Natural killer cell treated with Interleukin-12 subunit alpha and Interleukin-12 subunit beta and Interleukin-15 and Interleukin-18, amount 100 ng/mL, for 72 hours (primary cell): Measurements from ENCODE around the gene NDUFS6. TPM values are rescaled to one million over a fixed set of nuclear protein-coding genes. Genes with fewer than 3 reads are reported as not detected.
A peak's percentile ranks its signal among the peaks of the same experiment; 100 is the strongest.
"Not testable (repeated sequence)": the region's sequence is repeated elsewhere in the genome, so short reads cannot be mapped to it uniquely, and the experiment has no call there.

Source experiments
- ATAC-seq, 2 donors: fragments of 150-1000 bp; cut with Tn5 transposase in 1 of 2; sonication (Bioruptor Pico), chemical (Tn5 transposase) in 1 of 2; 2 replicates each; pipeline ENCODE4 v1.10.0; 2021
- DNase-seq: peaks from one replicate; pipeline ENCODE4 v3.0.0; 2022; ENCODE audit warnings: low spot score
- H3K27ac Mint-ChIP-seq, 2 donors: 1 replicate in 1 of 2; 2 replicates in 1 of 2; pipeline ENCODE4 v1.8.0; 2022; ENCODE audit warnings: mixed read lengths in 2 of 2, mild to moderate bottlenecking in 1 of 2, moderate library complexity in 1 of 2
- H3K27me3 Mint-ChIP-seq, 2 donors: 1 replicate in 1 of 2; 2 replicates in 1 of 2; pipeline ENCODE4 v1.8.0; 2022; ENCODE audit warnings: mixed read lengths in 2 of 2
- H3K36me3 Mint-ChIP-seq: one replicate; pipeline ENCODE4 v1.8.0; 2022; ENCODE audit warnings: mixed read lengths
- H3K4me1 Mint-ChIP-seq, 2 donors: 1 replicate in 1 of 2; 2 replicates in 1 of 2; pipeline ENCODE4 v1.8.0; 2022; ENCODE audit warnings: low read depth in 2 of 2, mixed read lengths in 2 of 2, mild to moderate bottlenecking in 1 of 2
- H3K4me3 Mint-ChIP-seq: one replicate; pipeline ENCODE4 v1.8.0; 2022; ENCODE audit warnings: mixed read lengths
- H3K9me3 Mint-ChIP-seq: 2 replicates; pipeline ENCODE4 v1.8.0; 2022; ENCODE audit warnings: mixed read lengths
- total RNA-seq, 2 donors: library from RNA; stranded (reverse); gene quantifications; one replicate each; pipeline ENCODE4 v1.2.3, GENCODE V29; 2022

NDUFS6 gene
- total RNA-seq, 2 donors from 2014 or later = 25.3 to 35.5 TPM

DNA sequence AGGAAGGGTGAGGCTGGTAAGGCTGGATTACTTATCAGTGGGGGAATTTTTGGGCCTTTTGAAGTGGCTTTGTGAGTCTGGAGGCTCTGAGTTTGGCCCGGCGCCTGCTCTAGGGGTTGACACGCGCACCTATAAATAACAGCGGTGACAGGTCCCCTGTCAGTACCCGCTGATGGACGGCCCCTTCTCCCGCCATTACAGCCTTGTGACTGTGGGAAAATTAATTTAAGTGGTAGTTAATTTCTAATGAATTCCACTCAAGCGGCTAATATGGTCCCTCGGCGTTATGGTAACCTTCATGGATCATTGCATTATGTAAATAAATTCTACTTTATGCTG, 18.0 kb upstream of the NDUFS6 start:
- H3K9me3 Mint-ChIP-seq = no peaks in the 10 kb centered on the region
- no peak overlapping the region for H3K27ac Mint-ChIP-seq
- no peak overlapping the region for H3K4me3 Mint-ChIP-seq
- ATAC-seq (no peak), DNase-seq (no peak)
- peaks cover 6 to 7% of the 10 kb centered on the region in 2 donors for H3K27me3 Mint-ChIP-seq
- H3K36me3 Mint-ChIP-seq = no peaks in the 10 kb centered on the region
- H3K4me1 Mint-ChIP-seq = peaks cover 6 to 10% of the 10 kb centered on the region in 2 donors

DNA sequence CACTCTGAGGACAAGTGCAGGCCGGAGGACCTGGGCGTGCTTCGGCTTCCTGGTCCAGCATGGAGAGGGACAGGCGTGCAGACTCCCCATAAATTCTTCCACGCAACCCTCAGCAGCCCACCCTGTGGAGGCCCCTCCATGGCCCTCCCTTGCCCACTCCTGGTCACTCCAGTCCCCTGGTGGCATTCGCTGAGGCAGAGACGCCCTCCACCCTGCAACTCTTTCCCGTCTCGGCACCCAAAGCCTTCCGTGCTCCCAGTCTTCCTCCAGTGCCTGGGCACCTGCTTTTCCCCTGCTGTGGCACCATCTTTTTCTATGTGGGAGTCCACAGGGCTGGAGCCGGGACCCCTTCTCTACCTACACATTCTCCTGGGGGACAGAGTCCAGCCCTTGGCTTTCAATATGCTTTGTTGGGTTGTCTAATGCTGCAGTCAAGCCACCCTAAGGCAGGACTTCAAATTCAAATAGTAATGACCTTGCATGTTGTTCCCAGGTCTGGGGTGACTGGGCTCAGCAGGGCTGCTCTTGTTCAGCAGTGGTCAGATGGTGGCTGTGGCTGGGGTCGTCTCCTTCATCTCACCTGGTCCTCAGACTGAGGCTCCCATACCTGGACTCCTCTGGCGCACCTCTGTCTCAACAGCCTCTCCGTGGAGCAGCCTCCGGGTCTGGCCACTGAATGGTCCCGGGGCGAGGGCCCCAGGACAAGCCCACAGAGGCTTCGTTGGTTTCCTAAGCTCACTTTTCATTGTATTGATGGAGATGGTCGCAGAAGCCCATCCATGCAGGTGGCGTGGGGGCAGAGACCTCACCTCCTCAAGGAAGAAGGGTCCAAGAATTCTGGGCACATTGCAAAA, 16.8 kb upstream of the NDUFS6 start:
- Mint-ChIP-seq H3K36me3 (no peaks in the 10 kb centered on the region), H3K27ac (no peak overlapping the region), H3K4me3 (no peak overlapping the region), H3K4me1 (peaks cover 6 to 10% of the 10 kb centered on the region in 2 donors), H3K9me3 (no peaks in the 10 kb centered on the region), H3K27me3 (peaks cover 6 to 7% of the 10 kb centered on the region in 2 donors)
- ATAC-seq = peak in 1 of 2 donors; percentile 40
- no peak for DNase-seq

DNA sequence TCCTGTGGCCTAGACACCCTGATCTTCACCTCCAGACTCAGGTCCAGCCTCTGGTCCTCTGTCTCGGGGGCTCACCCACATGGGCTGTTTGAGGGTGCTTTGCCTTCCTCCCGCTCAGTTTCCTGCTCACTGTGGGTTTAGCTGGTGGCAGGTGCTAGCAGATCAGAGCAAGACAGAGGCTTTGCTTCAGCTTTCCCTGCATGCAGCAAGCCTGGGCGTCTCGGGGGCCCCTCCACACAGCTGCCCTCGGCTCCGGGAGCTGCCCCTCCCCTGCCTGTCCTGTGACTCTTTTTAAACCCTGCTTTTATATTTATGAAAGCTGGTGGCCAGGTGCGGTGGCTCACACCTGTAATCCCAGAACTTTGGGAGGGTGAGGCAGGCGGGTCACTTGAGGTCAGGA, 16.1 kb upstream of the NDUFS6 start:
- no peaks in the 10 kb centered on the region for H3K9me3 Mint-ChIP-seq
- H3K36me3 Mint-ChIP-seq = no peaks in the 10 kb centered on the region
- H3K4me1 Mint-ChIP-seq = peaks cover 11 to 12% of the 10 kb centered on the region in 2 donors
- ATAC-seq (no peak), DNase-seq (no peak)
- H3K4me3 Mint-ChIP-seq = no peak overlapping the region
- no peak overlapping the region for H3K27ac Mint-ChIP-seq
- H3K27me3 Mint-ChIP-seq = peaks cover 6 to 7% of the 10 kb centered on the region in 2 donors

- Mint-ChIP-seq H3K4me3 (no peak overlapping the region), H3K27ac (no peak overlapping the region), H3K27me3 (peaks cover 6 to 7% of the 10 kb centered on the region in 2 donors), H3K9me3 (no peaks in the 10 kb centered on the region), H3K36me3 (no peaks in the 10 kb centered on the region), H3K4me1 (peaks cover 11 to 12% of the 10 kb centered on the region in 2 donors)
- DNase-seq (no peak), ATAC-seq (peak in 1 of 2 donors; percentile 22)
Measured at GRCh38 chr5:1785984-1786383, 15.2 kb upstream of the NDUFS6 start.

GRCh38 chr5:1786621-1787471, 14.4 kb upstream of the NDUFS6 start:
- peaks cover 11 to 13% of the 10 kb centered on the region in 2 donors for H3K4me1 Mint-ChIP-seq
- DNase-seq = peak; percentile 44
- no peak overlapping the region for H3K27ac Mint-ChIP-seq
- no peak overlapping the region for H3K4me3 Mint-ChIP-seq
- H3K36me3 Mint-ChIP-seq = no peaks in the 10 kb centered on the region
- H3K27me3 Mint-ChIP-seq = peaks cover 6 to 7% of the 10 kb centered on the region in 2 donors
- H3K9me3 Mint-ChIP-seq = no peaks in the 10 kb centered on the region
- no peak for ATAC-seq

GRCh38 chr5:1787472-1788047, 13.6 kb upstream of the NDUFS6 start:
- Mint-ChIP-seq H3K27ac (no peak overlapping the region), H3K27me3 (peaks cover 6 to 7% of the 10 kb centered on the region in 2 donors), H3K4me3 (no peak overlapping the region), H3K36me3 (no peaks in the 10 kb centered on the region), H3K9me3 (no peaks in the 10 kb centered on the region), H3K4me1 (peaks cover 14 to 18% of the 10 kb centered on the region in 2 donors)
- DNase-seq = peak; percentile 49
- no peak for ATAC-seq

- Mint-ChIP-seq H3K9me3 (peaks cover 4% of the 10 kb centered on the region), H3K27me3 (peaks cover 6 to 7% of the 10 kb centered on the region in 2 donors), H3K27ac (no peak overlapping the region), H3K4me3 (no peak overlapping the region), H3K4me1 (peaks cover 17 to 24% of the 10 kb centered on the region in 2 donors), H3K36me3 (no peaks in the 10 kb centered on the region)
- DNase-seq (peak; percentile 22), ATAC-seq (no peak)
Measured at GRCh38 chr5:1788200-1788599, 13.0 kb upstream of the NDUFS6 start.

- Mint-ChIP-seq H3K9me3 (peaks cover 4% of the 10 kb centered on the region), H3K27me3 (peaks cover 6 to 7% of the 10 kb centered on the region in 2 donors), H3K36me3 (no peaks in the 10 kb centered on the region), H3K27ac (no peak overlapping the region), H3K4me3 (no peak overlapping the region), H3K4me1 (peaks cover 21 to 28% of the 10 kb centered on the region in 2 donors)
- DNase-seq = peak; percentile 41
- ATAC-seq = no peak
Measured at GRCh38 chr5:1788828-1789227, 12.4 kb upstream of the NDUFS6 start.

- not testable (repeated sequence) for H3K27me3 Mint-ChIP-seq, ATAC-seq, DNase-seq, H3K9me3 Mint-ChIP-seq, H3K36me3 Mint-ChIP-seq
- peak overlapping the region; percentile 47 for H3K4me3 Mint-ChIP-seq
- peaks cover 21 to 28% of the 10 kb centered on the region in 2 donors for H3K4me1 Mint-ChIP-seq
- H3K27ac Mint-ChIP-seq = peak overlapping the region in 1 of 2 donors; percentile 12
Measured at GRCh38 chr5:1789438-1789833, 11.8 kb upstream of the NDUFS6 start.

DNA sequence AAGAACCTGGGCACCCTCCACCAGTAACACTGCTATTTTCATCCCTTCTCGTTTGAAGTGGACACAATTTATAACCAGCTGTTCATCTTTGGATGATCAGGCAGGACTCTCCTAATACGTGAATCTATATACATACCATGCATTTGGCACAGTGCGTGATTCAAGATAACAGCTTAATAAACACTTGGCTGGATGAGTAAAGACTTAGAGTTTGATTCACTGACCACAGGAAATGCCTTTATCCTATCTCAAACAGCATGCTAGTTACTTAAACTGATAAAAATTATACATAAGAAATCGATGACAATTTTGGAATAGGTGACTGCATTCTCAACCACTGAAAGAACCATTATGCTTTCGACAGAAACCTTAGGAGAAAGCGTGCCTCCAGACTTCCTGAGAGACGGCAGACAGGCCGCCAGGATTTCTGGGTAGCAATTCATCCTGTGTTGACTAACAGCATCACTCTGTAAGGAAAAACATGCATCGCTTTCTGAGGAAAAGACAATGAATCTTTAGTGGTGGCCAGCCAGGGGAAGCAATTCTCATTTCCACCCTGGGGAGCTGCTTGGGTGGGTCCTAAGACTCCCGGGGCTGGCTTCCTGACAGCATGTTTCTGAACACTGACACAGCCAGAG, 11.3 kb upstream of the NDUFS6 start:
- Mint-ChIP-seq H3K4me1 (peaks cover 21 to 28% of the 10 kb centered on the region in 2 donors), H3K4me3 (peak overlapping the region; percentile 47), H3K36me3 (no peaks in the 10 kb centered on the region), H3K9me3 (peaks cover 4% of the 10 kb centered on the region), H3K27me3 (peaks cover 0 to 3% of the 10 kb centered on the region in 2 donors), H3K27ac (peak overlapping the region; percentile 12 to 21)
- DNase-seq (peak; percentile 12), ATAC-seq (no peak)

DNA sequence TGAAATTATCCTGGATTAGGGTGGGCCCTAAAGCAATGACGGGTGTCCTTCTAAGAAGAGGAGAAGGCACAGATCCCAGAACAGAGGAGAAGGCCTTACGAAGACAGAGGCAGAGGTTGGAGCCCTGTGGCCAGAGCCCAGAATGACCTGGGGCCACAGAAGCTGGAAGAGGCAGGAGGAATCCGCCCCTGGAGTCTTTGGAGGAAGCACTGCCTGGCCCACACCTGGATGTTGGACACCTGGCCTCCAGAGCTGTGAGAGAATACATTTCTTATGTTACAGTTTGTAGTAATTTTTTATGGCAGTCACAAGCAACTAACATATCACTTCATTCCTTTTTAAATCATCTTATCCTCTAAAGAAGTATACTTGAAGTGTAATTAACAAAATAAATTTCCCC, 10.0 kb upstream of the NDUFS6 start:
- ATAC-seq (no peak), DNase-seq (peak; percentile 13)
- peak overlapping the region in 1 of 2 donors; percentile 19 for H3K27ac Mint-ChIP-seq
- no peaks in the 10 kb centered on the region for H3K27me3 Mint-ChIP-seq
- no peak overlapping the region for H3K4me3 Mint-ChIP-seq
- peaks cover 4% of the 10 kb centered on the region for H3K9me3 Mint-ChIP-seq
- no peaks in the 10 kb centered on the region for H3K36me3 Mint-ChIP-seq
- peaks cover 25 to 28% of the 10 kb centered on the region in 2 donors for H3K4me1 Mint-ChIP-seq

DNA sequence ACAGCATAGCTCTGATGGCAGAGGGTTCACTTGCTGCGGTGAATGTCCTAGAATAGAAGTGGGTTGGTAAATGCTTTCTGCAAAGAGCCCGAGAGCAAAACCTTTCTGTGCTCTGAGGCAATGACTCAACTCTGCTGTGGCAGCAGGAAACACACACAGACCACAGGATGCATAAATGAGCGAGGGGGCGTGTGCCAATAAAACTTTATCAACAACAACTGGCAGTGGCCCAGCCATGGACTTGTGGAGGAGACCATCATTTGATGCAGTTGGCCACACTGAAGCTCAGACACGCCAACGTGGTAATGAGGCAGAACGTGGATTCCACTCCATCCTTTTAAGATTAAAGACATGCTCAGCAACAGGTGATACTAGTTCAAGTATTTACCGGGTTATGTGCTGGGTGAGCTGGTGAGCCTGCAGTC, 8.4 kb upstream of the NDUFS6 start:
- peaks cover 23 to 24% of the 10 kb centered on the region in 2 donors for H3K4me1 Mint-ChIP-seq
- DNase-seq (peak; percentile 72), ATAC-seq (peak; percentile 82 to 92)
- H3K9me3 Mint-ChIP-seq = peaks cover 4% of the 10 kb centered on the region
- peak overlapping the region; percentile 93 for H3K27ac Mint-ChIP-seq
- H3K36me3 Mint-ChIP-seq = no peaks in the 10 kb centered on the region
- no peaks in the 10 kb centered on the region for H3K27me3 Mint-ChIP-seq
- H3K4me3 Mint-ChIP-seq = peak overlapping the region; percentile 85

DNA sequence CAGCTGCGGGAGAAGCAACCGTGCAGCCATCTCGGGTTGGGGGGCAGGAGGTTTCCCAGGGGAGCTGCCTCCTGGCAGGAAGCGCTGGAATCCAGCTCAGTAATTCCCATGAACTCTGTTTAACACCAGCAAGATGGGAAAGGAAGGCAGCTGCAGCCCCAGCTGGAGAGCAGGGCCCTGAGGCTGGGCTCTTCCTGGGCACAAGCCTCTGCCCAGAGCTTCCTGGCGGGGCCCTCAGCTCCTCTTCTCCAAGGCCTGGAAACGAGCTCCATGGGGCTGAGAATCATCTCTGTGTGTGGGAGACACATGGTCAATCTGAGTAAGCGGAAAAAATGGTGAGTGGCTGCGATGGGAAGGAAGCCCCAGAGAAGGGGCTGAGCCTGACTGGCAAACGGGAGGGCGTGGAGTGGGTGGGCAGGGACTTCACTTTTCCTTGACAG, 7.9 kb upstream of the NDUFS6 start:
- Mint-ChIP-seq H3K4me1 (peaks cover 21 to 22% of the 10 kb centered on the region in 2 donors), H3K36me3 (no peaks in the 10 kb centered on the region), H3K4me3 (peak overlapping the region; percentile 85), H3K27me3 (no peaks in the 10 kb centered on the region), H3K27ac (peak overlapping the region; percentile 93), H3K9me3 (peaks cover 4% of the 10 kb centered on the region)
- DNase-seq (peak; percentile 35), ATAC-seq (peak in 1 of 2 donors; percentile 4)
